SK-N-SH (cell line): ENCODE measurements around the gene CNGA3. TPM values are rescaled to one million over a fixed set of nuclear protein-coding genes. Genes with fewer than 3 reads are reported as not detected.

ENCODE experiments used
- CTCF ChIA-PET: fragments of 300-600, 350-600 bp; formaldehyde crosslinking; extraction: SDS; loops from one replicate; lab custom pipeline; 2021; lab: Yijun Ruan, JAX
- POLR2A ChIA-PET: fragments of 350-600 bp; sonication (Branson Sonifier 250); formaldehyde crosslinking; extraction: SDS; loops from one replicate; lab custom pipeline; 2020; ENCODE audit warnings: antibody characterized with exemption, inconsistent platforms; lab: Yijun Ruan, JAX
- DNase-seq: peaks from one replicate; pipeline ENCODE4 v3.0.0; 2012
- H2AFZ ChIP-seq: fragments of 200-600 bp; sonication (generic); 2 replicates; pipeline ENCODE4 v1.8.1; 2016; ENCODE audit warnings: antibody characterized with exemption, mild to moderate bottlenecking, low read depth
- H3F3A ChIP-seq: fragments of 200-600 bp; sonication (generic); replicated peaks from 2 replicates; pipeline ENCODE3; 2016; ENCODE audit warnings: antibody characterized with exemption, mild to moderate bottlenecking; ENCODE audit not compliant: insufficient read depth
- H3K27ac ChIP-seq, 2 experiments: fragments of 200-500 bp in 1 of 2; fragments of 200-600 bp in 1 of 2; sonication (Bioruptor generic) in 1 of 2; sonication (generic), shearing (Covaris generic) in 1 of 2; 2 replicates each; pipeline versions ENCODE4 v1.5.1 to v1.6.1; 2014 to 2016; ENCODE audit warnings: low read depth in 2 of 2, inconsistent platforms in 1 of 2, low read length in 1 of 2, mild to moderate bottlenecking in 1 of 2, mixed read lengths in 1 of 2
- H3K27me3 ChIP-seq: fragments of 200-600 bp; sonication (generic), shearing (Covaris generic); 2 replicates; pipeline ENCODE4 v1.6.1; 2016; ENCODE audit warnings: mixed run types; ENCODE audit not compliant: insufficient read depth
- H3K36me3 ChIP-seq, 2 experiments: fragments of 200-500 bp in 1 of 2; fragments of 200-600 bp in 1 of 2; sonication (Bioruptor generic) in 1 of 2; sonication (generic) in 1 of 2; replicated peaks in 1 of 2; 2 replicates each; pipeline versions ENCODE3 to v1.5.1; 2014 to 2016; ENCODE audit warnings: low read length in 1 of 2, mild to moderate bottlenecking in 1 of 2; ENCODE audit not compliant: insufficient read depth in 2 of 2, control insufficient read depth in 1 of 2
- H3K4me1 ChIP-seq, 2 experiments: fragments of 200-500 bp in 1 of 2; fragments of 200-600 bp in 1 of 2; sonication (Bioruptor generic) in 1 of 2; sonication (generic), shearing (Covaris generic) in 1 of 2; 2 replicates each; pipeline versions ENCODE4 v1.5.1 to v1.6.1; 2014 to 2016; ENCODE audit warnings: low read depth in 1 of 2, low read length in 1 of 2, mixed run types in 1 of 2; ENCODE audit not compliant: insufficient read depth in 2 of 2, control insufficient read depth in 1 of 2
- H3K4me2 ChIP-seq: fragments of 200-600 bp; sonication (generic), shearing (Covaris generic); 2 replicates; pipeline ENCODE4 v1.6.1; 2017; ENCODE audit warnings: mixed run types
- H3K4me3 ChIP-seq, 2 experiments: fragments of 200-500 bp in 1 of 2; fragments of 200-600 bp in 1 of 2; sonication (Bioruptor generic) in 1 of 2; sonication (generic), shearing (Covaris generic) in 1 of 2; 2 replicates each; pipeline versions ENCODE4 v1.5.1 to v1.8.1; 2014 to 2016; ENCODE audit warnings: low read depth in 2 of 2, inconsistent platforms in 1 of 2, low read length in 1 of 2, mild to moderate bottlenecking in 1 of 2, mixed read lengths in 1 of 2, moderate library complexity in 1 of 2
- H3K79me2 ChIP-seq: fragments of 200-600 bp; sonication (generic); 2 replicates; pipeline ENCODE4 v1.8.1; 2017; ENCODE audit warnings: mild to moderate bottlenecking; ENCODE audit not compliant: insufficient read depth
- H3K9ac ChIP-seq: fragments of 200-600 bp; sonication (generic); 2 replicates; pipeline ENCODE4 v1.6.1; 2017; ENCODE audit warnings: mixed run types
- H3K9me2 ChIP-seq: fragments of 200-600 bp; sonication (generic); 2 replicates; pipeline ENCODE4 v1.6.1; 2017; ENCODE audit warnings: mixed run types
- H3K9me3 ChIP-seq: fragments of 200-600 bp; sonication (generic); 2 replicates; pipeline ENCODE4 v1.6.1; 2017; ENCODE audit warnings: mixed run types, mild to moderate bottlenecking, moderate library complexity
- H4K20me1 ChIP-seq: fragments of 200-600 bp; sonication (generic); 2 replicates; pipeline ENCODE4 v1.6.1; 2017; ENCODE audit warnings: mild to moderate bottlenecking, mixed run types; ENCODE audit not compliant: insufficient read depth
- CHD2 ChIP-seq: fragments of 150-350 bp; IDR thresholded peaks from 2 replicates; pipeline ENCODE4 v1.6.1; 2018; ENCODE audit warnings: low read length; ENCODE audit not compliant: partially characterized antibody
- ELF1 ChIP-seq: IDR thresholded peaks from 2 replicates; pipeline ENCODE4 v1.4.0; 2012
- EP300 ChIP-seq, 2 experiments: IDR thresholded peaks; 2 replicates each; pipeline versions ENCODE4 v1.4.0 to v1.6.1; 2012; ENCODE audit warnings: borderline replicate concordance in 1 of 2, low read depth in 1 of 2, low read length in 1 of 2
- FOXJ3 ChIP-seq: sonication (generic); formaldehyde crosslinking; IDR thresholded peaks from 2 replicates; pipeline ENCODE4 v1.5.1; 2020; ENCODE audit warnings: mild to moderate bottlenecking, missing genetic modification reagents
- IRF3 ChIP-seq: fragments of 150-350 bp; IDR thresholded peaks from 2 replicates; pipeline ENCODE4 v1.6.1; 2016; ENCODE audit warnings: mild to moderate bottlenecking, low read depth, low read length
- MEF2A ChIP-seq: IDR thresholded peaks from 2 replicates; pipeline ENCODE4 v1.4.0; 2012; ENCODE audit warnings: low read depth, borderline replicate concordance
- MXI1 ChIP-seq: IDR thresholded peaks from 2 replicates; pipeline ENCODE4 v1.6.1; 2012; ENCODE audit warnings: mild to moderate bottlenecking, low read depth, low read length, improper control_type of control experiment
- NRF1 ChIP-seq: IDR thresholded peaks from 2 replicates; pipeline ENCODE4 v1.6.1; 2012; ENCODE audit warnings: low read depth, mild to moderate bottlenecking, low read length
- PBX3 ChIP-seq: IDR thresholded peaks from 2 replicates; pipeline ENCODE4; 2012
- POLR2AphosphoS5 ChIP-seq: IDR thresholded peaks from 2 replicates; pipeline ENCODE4 v1.6.1; 2012; ENCODE audit warnings: low read depth, low read length
- RAD21 ChIP-seq: IDR thresholded peaks from 2 replicates; pipeline ENCODE4 v1.6.1; 2012; ENCODE audit warnings: mild to moderate bottlenecking, low read length
- RXRA ChIP-seq: IDR thresholded peaks from 2 replicates; pipeline ENCODE4 v1.4.0; 2012; ENCODE audit warnings: low read depth, mild to moderate bottlenecking, borderline replicate concordance
- SMC3 ChIP-seq: IDR thresholded peaks from 2 replicates; pipeline ENCODE4 v1.6.1; 2012; ENCODE audit warnings: low read depth, low read length, improper control_type of control experiment
- USF1 ChIP-seq: IDR thresholded peaks from 2 replicates; pipeline ENCODE4 v1.4.0; 2012; ENCODE audit warnings: low read depth, borderline replicate concordance
- USF2 ChIP-seq: fragments of 150-350 bp; IDR thresholded peaks from 2 replicates; pipeline ENCODE4 v1.6.1; 2017; ENCODE audit warnings: antibody characterized with exemption, low read length, low read depth, borderline replicate concordance
- ZBTB33 ChIP-seq: IDR thresholded peaks from 2 replicates; pipeline ENCODE4 v1.4.0; 2012; ENCODE audit warnings: low read depth, borderline replicate concordance
- WGBS: methylation state at CpG from one replicate; pipeline ENCODE4 v1.1.6; 2017; ENCODE audit warnings: low lambda C conversion rate; 5-methylcytosine and 5-hydroxymethylcytosine counted together
- polyA plus RNA-seq, 3 experiments: library from polyadenylated mRNA; depleted of rRNA; stranded (reverse); fragments of >200 nt; gene quantifications; 2 replicates each; pipeline ENCODE4 v1.2.3, GENCODE V29; 2012

CNGA3 gene
- polyA plus RNA-seq, 1 of the 3 experiments (the other 2 are of a cell fraction): not detected

GRCh38 chr2:98378196-98378595 lies 31.9 kb downstream of the CNGA3 start:
- DNase-seq: no peak
- H3K9me3 ChIP-seq: no peaks in the 10 kb centered on the region
- H3K9me2 ChIP-seq: no peaks in the 10 kb centered on the region
- H3K27me3 ChIP-seq: peaks cover 40% of the 10 kb centered on the region; the same call in 1 of the 2 replicates
- no peaks in the 10 kb centered on the region for H4K20me1 ChIP-seq
- no peak overlapping the region for H3K4me3 ChIP-seq
- ChIA-PET CTCF (interaction anchor here (0.8 to 2.3 kb wide), 4 partner anchors 10 to 787 kb away, joined by 3 to 9 read pairs (median 5); no protein-coding TSS in a partner anchor), POLR2A (no interaction called here)
- H3K4me2 ChIP-seq: no peak overlapping the region
- H3K27ac ChIP-seq: no peak overlapping the region
- H2AFZ ChIP-seq: no peak overlapping the region
- H3K79me2 ChIP-seq: no peaks in the 10 kb centered on the region
- no peak overlapping the region for H3K9ac ChIP-seq
- TF ChIP-seq ZBTB33: no peak
- no peak for TF ChIP-seq CHD2
- TF ChIP-seq MEF2A: no peak
- no peak for TF ChIP-seq POLR2AphosphoS5
- no peak for TF ChIP-seq ELF1
- TF ChIP-seq USF2: no peak
- TF ChIP-seq RAD21: no peak
- no peak for TF ChIP-seq IRF3
- no peak for TF ChIP-seq USF1
- TF ChIP-seq EP300 (IDR thresholded peaks at IDR 0.05; ENCODE audit: borderline replicate concordance in 1 of 2, low read depth in 1 of 2, low read length in 1 of 2): no peak
- no peak for TF ChIP-seq FOXJ3 (CRISPR knock-in tag)
- TF ChIP-seq SMC3: no peak
- no peak for TF ChIP-seq PBX3
- no peak for TF ChIP-seq RXRA
- no peak for TF ChIP-seq NRF1
- no peak for TF ChIP-seq MXI1
- no peaks in the 10 kb centered on the region for H3K36me3 ChIP-seq
- H3F3A ChIP-seq: no peaks in the 10 kb centered on the region
- peaks cover 0 to 9% of the 10 kb centered on the region in 2 experiments; a peak in 1 of 4 replicates for H3K4me1 ChIP-seq
- 51% methylated on average over 6 of the region's 6 CpGs for WGBS
